GM12878 (cell line): ENCODE data around the gene MCF2L2.

Experiments
- CEBPB ChIP-seq, 2 experiments: fragments of 150-350 bp in 1 of 2; IDR thresholded peaks; 2 replicates each; pipeline ENCODE4 v1.6.1; 2012 to 2014; ENCODE audit warnings: low read depth in 2 of 2, low read length in 2 of 2, borderline replicate concordance in 1 of 2, inconsistent platforms in 1 of 2
- CTCF ChIP-seq, 3 experiments: IDR thresholded peaks in 2 of 3; conservative IDR thresholded peaks in 1 of 3; 2 replicates each; pipeline ENCODE4 v1.5.1; 2011; ENCODE audit warnings: low read depth in 3 of 3, low read length in 3 of 3, mild to moderate bottlenecking in 3 of 3, control low read depth in 2 of 3, moderate library complexity in 2 of 3, inconsistent platforms in 1 of 3, mixed read lengths in 1 of 3; ENCODE audit not compliant: control insufficient read depth in 2 of 3, insufficient read depth in 1 of 3; ENCODE audit errors: extremely low read depth in 1 of 3
- CUX1 ChIP-seq: IDR thresholded peaks from 2 replicates; pipeline ENCODE4 v1.6.1; 2012; ENCODE audit warnings: improper control_type of control experiment, low read depth, low read length; ENCODE audit not compliant: insufficient replicate concordance
- ETV6 ChIP-seq, 2 experiments: fragments of 450-650 bp in 1 of 2; IDR thresholded peaks in 1 of 2; conservative IDR thresholded peaks in 1 of 2; 2 replicates each; pipeline ENCODE4 v1.6.1; 2014; ENCODE audit warnings: antibody characterized with exemption in 1 of 2, borderline replicate concordance in 1 of 2, low read depth in 1 of 2, mild to moderate bottlenecking in 1 of 2, moderate library complexity in 1 of 2
- FOXK2 ChIP-seq: fragments of 450-650 bp; IDR thresholded peaks from 2 replicates; pipeline ENCODE4 v1.6.1; 2017; ENCODE audit warnings: mild to moderate bottlenecking, moderate library complexity
- MAX ChIP-seq: IDR thresholded peaks from 2 replicates; pipeline ENCODE4 v1.6.1; 2012; ENCODE audit warnings: low read depth, low read length, improper control_type of control experiment
- MEF2A ChIP-seq: IDR thresholded peaks from 2 replicates; pipeline ENCODE4 v1.6.1; 2011; ENCODE audit warnings: low read depth, mild to moderate bottlenecking, low read length, moderate library complexity; ENCODE audit not compliant: insufficient read depth
- NKRF ChIP-seq: fragments of 450-650 bp; conservative IDR thresholded peaks from 2 replicates; pipeline ENCODE4 v1.6.1; 2017; ENCODE audit warnings: mild to moderate bottlenecking, moderate library complexity
- POLR2A ChIP-seq: IDR thresholded peaks from 2 replicates; pipeline ENCODE4 v1.6.1; 2011; ENCODE audit warnings: low read depth, mild to moderate bottlenecking, low read length
- RAD21 ChIP-seq: IDR thresholded peaks from 2 replicates; pipeline ENCODE4 v1.6.1; 2011; ENCODE audit warnings: mild to moderate bottlenecking, low read depth, low read length, moderate library complexity; ENCODE audit not compliant: insufficient read depth
- RCOR1 ChIP-seq: conservative IDR thresholded peaks from 2 replicates; pipeline ENCODE4 v1.6.1; 2012; ENCODE audit warnings: low read depth, low read length, improper control_type of control experiment
- SIN3A ChIP-seq: IDR thresholded peaks from 2 replicates; pipeline ENCODE4 v1.6.1; 2012; ENCODE audit warnings: low read depth, low read length, improper control_type of control experiment
- TCF7 ChIP-seq: IDR thresholded peaks from 2 replicates; pipeline ENCODE4 v1.6.1; 2014; ENCODE audit warnings: antibody characterized with exemption, borderline replicate concordance
- USF2 ChIP-seq: IDR thresholded peaks from 2 replicates; pipeline ENCODE4 v1.6.1; 2011; ENCODE audit warnings: low read depth, low read length, improper control_type of control experiment, borderline replicate concordance

GRCh38 chr3:183309276-183309675 is 119.1 kb downstream of the MCF2L2 start:
- no peak for TF ChIP-seq CEBPB (IDR thresholded peaks at IDR 0.05; ENCODE audit: borderline replicate concordance in 1 of 2, low read depth in 2 of 2, low read length in 2 of 2)
- TF ChIP-seq POLR2A: no peak
- no peak for TF ChIP-seq RAD21
- TF ChIP-seq ETV6 (conservative IDR thresholded peaks at IDR 0.05 in 1 of 2, IDR thresholded peaks at IDR 0.05 in 1 of 2; ENCODE audit: borderline replicate concordance in 1 of 2, low read depth in 1 of 2): no peak
- TF ChIP-seq TCF7: no peak
- TF ChIP-seq RCOR1: no peak
- TF ChIP-seq CUX1: no peak
- no peak for TF ChIP-seq MAX
- TF ChIP-seq USF2: no peak
- no peak for TF ChIP-seq CTCF (IDR thresholded peaks at IDR 0.05 in 2 of 3, conservative IDR thresholded peaks at IDR 0.05 in 1 of 3; ENCODE audit: control insufficient read depth in 2 of 3, extremely low read depth in 1 of 3, insufficient read depth in 1 of 3, low read depth in 3 of 3, low read length in 3 of 3)
- no peak for TF ChIP-seq FOXK2
- TF ChIP-seq SIN3A: no peak
- no peak for TF ChIP-seq NKRF
- no peak for TF ChIP-seq MEF2A
